WERI-Rb-1 (cell line): ENCODE results near the gene DNAH7.

Experiments
- DNase-seq: peaks from one replicate; pipeline ENCODE4 v3.0.0-alpha.2; 2020
- H3K27ac ChIP-seq: fragments of 250-450 bp; sonication (Bioruptor Pico); 2 replicates; pipeline ENCODE4 v1.5.1; 2020; ENCODE audit warnings: mild to moderate bottlenecking, moderate library complexity
- H3K27me3 ChIP-seq: fragments of 250-450 bp; sonication (Bioruptor Pico); 2 replicates; pipeline ENCODE4 v1.5.1; 2021; ENCODE audit warnings: mild to moderate bottlenecking, low read depth, moderate library complexity; ENCODE audit not compliant: insufficient read depth, severe bottlenecking
- H3K36me3 ChIP-seq: fragments of 250-450 bp; sonication (Bioruptor Pico); 2 replicates; pipeline ENCODE4 v1.5.1; 2020; ENCODE audit warnings: mild to moderate bottlenecking, moderate library complexity
- H3K4me3 ChIP-seq: 2 replicates; pipeline ENCODE4 v1.5.1; 2011; ENCODE audit warnings: low read depth, mild to moderate bottlenecking, control low read depth, low read length
- H3K9me3 ChIP-seq: fragments of 250-450 bp; sonication (Bioruptor Pico); 2 replicates; pipeline ENCODE4 v1.5.1; 2021; ENCODE audit warnings: mild to moderate bottlenecking, moderate library complexity; ENCODE audit not compliant: severe bottlenecking
- TF ChIP-seq, protein P1 (sequence below): IDR thresholded peaks from 2 replicates; pipeline ENCODE4 v1.5.1; 2011; ENCODE audit warnings: low read depth, mild to moderate bottlenecking, control low read depth, inconsistent platforms, low read length

Gene DNAH7

DNA sequence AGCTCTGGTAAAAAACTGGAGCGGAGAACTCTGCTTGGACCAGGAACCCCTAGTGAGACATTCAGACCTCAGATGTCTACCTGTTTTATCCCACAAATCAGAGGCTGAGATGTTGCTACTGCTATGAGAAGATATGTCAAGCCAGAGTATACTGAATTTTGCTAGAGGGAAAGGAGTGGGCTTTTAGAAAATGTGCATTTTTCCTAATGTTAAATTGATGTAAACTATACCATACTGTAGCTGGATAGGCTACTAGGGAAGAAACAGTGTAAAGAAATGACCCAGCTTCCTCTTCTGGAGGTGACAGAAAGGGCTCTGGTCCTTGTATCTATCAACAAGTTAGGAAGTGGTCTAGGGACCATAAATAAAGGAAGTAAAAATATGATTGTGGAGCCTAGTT, 346.6 kb downstream of the DNAH7 start:
- Histone ChIP-seq H3K27me3 (no peaks in the 10 kb centered on the region), H3K9me3 (no peaks in the 10 kb centered on the region), H3K27ac (no peak overlapping the region), H3K4me3 (no peak overlapping the region), H3K36me3 (peaks cover 15% of the 10 kb centered on the region)
- TF ChIP-seq, protein P1, sequence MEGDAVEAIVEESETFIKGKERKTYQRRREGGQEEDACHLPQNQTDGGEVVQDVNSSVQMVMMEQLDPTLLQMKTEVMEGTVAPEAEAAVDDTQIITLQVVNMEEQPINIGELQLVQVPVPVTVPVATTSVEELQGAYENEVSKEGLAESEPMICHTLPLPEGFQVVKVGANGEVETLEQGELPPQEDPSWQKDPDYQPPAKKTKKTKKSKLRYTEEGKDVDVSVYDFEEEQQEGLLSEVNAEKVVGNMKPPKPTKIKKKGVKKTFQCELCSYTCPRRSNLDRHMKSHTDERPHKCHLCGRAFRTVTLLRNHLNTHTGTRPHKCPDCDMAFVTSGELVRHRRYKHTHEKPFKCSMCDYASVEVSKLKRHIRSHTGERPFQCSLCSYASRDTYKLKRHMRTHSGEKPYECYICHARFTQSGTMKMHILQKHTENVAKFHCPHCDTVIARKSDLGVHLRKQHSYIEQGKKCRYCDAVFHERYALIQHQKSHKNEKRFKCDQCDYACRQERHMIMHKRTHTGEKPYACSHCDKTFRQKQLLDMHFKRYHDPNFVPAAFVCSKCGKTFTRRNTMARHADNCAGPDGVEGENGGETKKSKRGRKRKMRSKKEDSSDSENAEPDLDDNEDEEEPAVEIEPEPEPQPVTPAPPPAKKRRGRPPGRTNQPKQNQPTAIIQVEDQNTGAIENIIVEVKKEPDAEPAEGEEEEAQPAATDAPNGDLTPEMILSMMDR, result no peak
- no peak for DNase-seq

DNA sequence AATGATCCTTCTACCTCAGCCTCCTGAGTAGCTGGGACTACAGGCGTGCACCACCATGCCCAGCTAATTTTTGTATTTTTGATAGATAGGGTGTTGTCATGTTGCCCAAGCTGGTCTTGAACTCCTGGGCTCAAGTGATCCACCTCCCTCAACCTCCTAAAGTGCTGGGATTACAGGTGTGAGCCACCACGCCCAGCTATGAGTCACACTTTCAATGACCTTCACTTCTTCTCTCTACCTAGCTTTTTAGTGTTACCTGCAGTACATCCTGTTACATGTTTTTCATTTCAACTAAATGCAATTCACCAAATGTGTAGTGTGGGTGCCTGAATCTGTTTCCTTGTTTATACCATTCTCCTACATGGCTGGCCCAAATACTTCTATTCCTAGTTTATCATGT, 347.6 kb downstream of the DNAH7 start:
- Histone ChIP-seq H3K9me3 (no peaks in the 10 kb centered on the region), H3K27ac (no peak overlapping the region), H3K4me3 (no peak overlapping the region), H3K27me3 (no peaks in the 10 kb centered on the region), H3K36me3 (peaks cover 21% of the 10 kb centered on the region)
- TF ChIP-seq, protein P1, result no peak
- DNase-seq, result no peak

DNA sequence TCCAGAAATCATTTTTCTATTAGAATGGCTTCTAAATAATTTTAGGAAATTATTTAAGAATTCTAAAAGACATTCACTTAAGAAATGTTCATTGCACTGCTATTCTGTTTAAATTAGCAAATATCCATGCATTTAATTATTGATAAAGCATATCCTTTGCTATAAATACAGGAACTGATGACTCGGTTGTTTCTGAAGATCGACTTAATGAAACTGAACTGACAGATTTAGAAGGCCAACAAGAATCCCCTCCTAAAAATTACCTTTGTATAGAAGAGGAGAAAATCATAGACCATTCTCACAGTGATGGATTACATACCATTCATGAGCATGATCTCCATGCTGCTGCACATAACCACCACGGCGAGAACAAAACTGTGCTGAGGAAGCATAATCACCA, 352.2 kb downstream of the DNAH7 start:
- TF ChIP-seq, protein P1, result no peak
- H3K9me3 ChIP-seq, result no peaks in the 10 kb centered on the region
- no peak overlapping the region for H3K27ac ChIP-seq

DNA sequence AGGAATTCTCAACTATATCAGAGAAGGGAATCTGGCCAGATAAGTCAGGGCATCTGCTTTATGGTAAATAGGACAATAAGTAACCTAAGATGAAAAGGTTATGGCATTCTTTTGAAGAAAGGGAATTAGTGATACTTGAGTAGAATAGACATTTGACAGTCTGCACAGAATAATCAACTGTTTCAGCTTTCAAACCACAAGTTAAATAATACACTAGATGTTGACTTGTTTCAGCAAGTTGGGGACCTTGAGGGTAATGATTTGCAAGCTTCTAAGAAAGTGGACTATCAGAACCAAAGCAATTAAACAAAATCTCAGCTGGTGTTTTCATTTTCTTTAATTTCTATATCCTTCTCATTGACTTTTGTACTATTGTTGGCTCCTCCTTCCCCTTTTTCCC, 357.2 kb downstream of the DNAH7 start:
- DNase-seq, result no peak
- no peaks in the 10 kb centered on the region for H3K27me3 ChIP-seq

More for the DNA sequence above, 352.2 kb downstream of the DNAH7 start:
- DNase-seq, result no peak
- Histone ChIP-seq H3K4me3 (no peak overlapping the region), H3K36me3 (peaks cover 35% of the 10 kb centered on the region), H3K27me3 (no peaks in the 10 kb centered on the region)

DNA sequence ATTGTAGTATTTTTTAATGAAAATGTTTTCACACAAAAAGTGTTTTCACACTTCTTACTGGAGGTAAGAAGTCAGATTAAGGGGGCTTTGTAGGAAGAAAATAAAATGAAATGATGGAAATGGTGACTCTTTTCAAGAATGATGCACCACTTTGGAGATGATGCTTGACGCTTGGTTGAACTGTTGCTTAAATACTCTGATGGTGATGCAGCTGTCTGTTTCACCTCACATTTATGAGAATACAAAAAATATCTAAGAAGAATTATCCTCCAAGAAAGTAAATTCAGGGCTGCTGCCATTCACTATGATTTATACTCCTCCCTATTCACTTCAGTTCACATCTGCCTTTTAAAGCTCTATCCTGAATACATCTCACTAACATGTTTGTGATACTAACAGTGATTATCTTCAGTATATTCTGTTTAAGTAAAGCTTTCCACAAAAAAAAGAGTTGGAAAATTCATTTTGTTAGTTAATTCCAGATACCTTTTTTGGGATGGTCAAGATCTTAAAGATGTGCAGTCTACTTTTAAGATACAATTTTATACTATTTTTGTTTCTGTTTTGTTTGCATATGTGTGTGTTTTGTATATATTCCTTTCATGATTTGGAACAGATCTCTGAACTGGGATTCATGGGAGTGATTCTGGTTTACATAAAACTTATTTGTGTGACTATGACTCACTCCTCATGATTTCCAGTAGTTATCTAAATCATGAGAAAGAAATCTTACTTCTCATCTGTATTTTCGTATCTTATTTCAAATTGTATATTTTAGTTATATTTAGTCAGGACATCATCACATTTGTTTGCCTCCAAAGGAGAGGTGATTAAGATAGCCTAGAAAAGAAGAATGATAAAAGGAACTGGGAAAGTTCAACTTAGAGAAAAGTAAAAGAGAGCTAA, 358.5 kb downstream of the DNAH7 start:
- DNase-seq, result no peak
- TF ChIP-seq, protein P1, result no peak
- Histone ChIP-seq H3K9me3 (no peaks in the 10 kb centered on the region), H3K36me3 (peaks cover 21% of the 10 kb centered on the region), H3K27me3 (no peaks in the 10 kb centered on the region), H3K4me3 (no peak overlapping the region), H3K27ac (no peak overlapping the region)

More for the DNA sequence above, 357.2 kb downstream of the DNAH7 start:
- TF ChIP-seq, protein P1, result no peak
- no peak overlapping the region for H3K27ac ChIP-seq
- no peak overlapping the region for H3K4me3 ChIP-seq
- no peaks in the 10 kb centered on the region for H3K9me3 ChIP-seq
- peaks cover 23% of the 10 kb centered on the region for H3K36me3 ChIP-seq
